GM12891 (cell line): Measurements from ENCODE around the gene ST13.

Experiments used
- POLR2A ChIP-seq: IDR thresholded peaks from 2 replicates; pipeline ENCODE4 v1.6.1; 2011; ENCODE audit warnings: low read depth, low read length, control low read depth
- POLR2AphosphoS5 ChIP-seq: IDR thresholded peaks from 2 replicates; pipeline ENCODE4 v1.6.1; 2011; ENCODE audit warnings: low read depth, low read length, control low read depth

GRCh38 chr22:40876907-40877306, 20.5 kb upstream of the ST13 start:
- TF ChIP-seq POLR2A = no peak
- no peak for TF ChIP-seq POLR2AphosphoS5
